Esophagus squamous epithelium (tissue), 5 donors: ENCODE measurements around the gene GSTM5. TPM values are rescaled to one million over a fixed set of nuclear protein-coding genes. Genes with fewer than 3 reads are reported as not detected.

ENCODE experiments used
- DNase-seq: peaks from one replicate; lab custom pipeline; 2025; lab: John Stamatoyannopoulos, UW
- H3K27ac ChIP-seq, 4 donors: fragments of 200-600 bp; sonication (generic); one replicate each; pipeline ENCODE4 v1.5.1; 2016 to 2019; ENCODE audit warnings: mild to moderate bottlenecking in 1 of 4
- H3K27me3 ChIP-seq, 4 donors: fragments of 200-600 bp; sonication (generic); 1 replicate in 3 of 4; 2 replicates in 1 of 4; pipeline versions ENCODE4 v1.5.1 to v1.6.0; 2017 to 2021; ENCODE audit warnings: antibody characterized with exemption in 1 of 4
- H3K36me3 ChIP-seq, 3 donors: fragments of 200-600 bp; sonication (generic); one replicate each; pipeline ENCODE4 v1.5.1; 2016 to 2019
- H3K4me1 ChIP-seq, 3 donors: fragments of 200-600 bp; sonication (generic); one replicate each; pipeline ENCODE4 v1.5.1; 2017 to 2019
- H3K4me3 ChIP-seq, 4 donors: fragments of 200-600 bp; sonication (generic); 1 replicate in 3 of 4; 2 replicates in 1 of 4; pipeline ENCODE4 v1.5.1; 2016 to 2019; ENCODE audit warnings: mild to moderate bottlenecking in 2 of 4, moderate library complexity in 1 of 4
- H3K9me3 ChIP-seq, 3 donors: fragments of 200-600 bp; sonication (generic); one replicate each; pipeline ENCODE4 v1.5.1; 2016 to 2019
- POLR2A ChIP-seq, 4 donors: fragments of 450-650 bp; IDR thresholded peaks; one replicate each; pipeline ENCODE4 v1.6.1; 2017; ENCODE audit warnings: antibody characterized with exemption in 4 of 4, mild to moderate bottlenecking in 4 of 4, moderate library complexity in 3 of 4
- WGBS, 2 donors: methylation state at CpG; one replicate each; pipeline ENCODE4 v1.1.5; 2018; 5-methylcytosine and 5-hydroxymethylcytosine counted together
- intact Hi-C: fragments of 100-400 bp; cut with DNase I; formaldehyde crosslinking; loops from one replicate; pipeline ENCODE4 v1.15.0; 2022
- total RNA-seq, 4 donors: library from RNA; depleted of rRNA; stranded (reverse); fragments of >200 nt; gene quantifications; one replicate each; pipeline ENCODE4 v1.1.0, GENCODE V29; 2016
- TF ChIP-seq, protein P1 (sequence below), 6 experiments: fragments of 450-650 bp in 4 of 6; fragments of 200-600 bp in 2 of 6; sonication (generic) in 2 of 6; IDR thresholded peaks; one replicate each; pipeline ENCODE4 v1.5.1; 2016 to 2019; ENCODE audit warnings: antibody characterized with exemption in 6 of 6, mild to moderate bottlenecking in 4 of 6, moderate library complexity in 4 of 6
- donor health status: DM: yes; HTN: yes; CAD: no.

GSTM5 gene
- total RNA-seq, 4 donors from 2014 or later = 2.2 to 4.6 TPM; not detected in 2

DNA sequence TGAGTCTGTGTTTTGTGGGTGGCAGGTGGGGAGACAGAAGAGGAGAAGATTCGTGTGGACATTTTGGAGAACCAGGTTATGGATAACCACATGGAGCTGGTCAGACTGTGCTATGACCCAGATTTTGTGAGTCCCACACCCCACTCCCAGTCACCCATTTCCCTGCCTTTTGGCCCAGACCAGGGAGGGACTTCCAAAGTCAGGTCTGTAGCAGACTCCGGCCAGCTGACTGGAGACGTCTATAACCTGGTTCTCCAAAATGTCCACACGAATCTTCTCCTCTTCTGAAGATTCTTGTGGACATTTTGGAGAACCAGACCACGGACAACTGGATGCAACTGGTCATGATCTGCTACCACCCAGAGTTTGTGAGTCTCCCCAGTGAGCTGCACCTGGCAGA is 1.6 kb downstream of the GSTM5 start:
- no peak for DNase-seq
- intact Hi-C loops = no loop called here
- 78 to 91% methylated on average over 5 of the region's 5 CpGs for WGBS, 2 donors
- no peak overlapping the region for H3K4me3 ChIP-seq
- no peaks in the 10 kb centered on the region for H3K36me3 ChIP-seq
- H3K27me3 ChIP-seq = no peaks in the 10 kb centered on the region
- H3K9me3 ChIP-seq = peaks cover 0 to 8% (median 0%) of the 10 kb centered on the region in 3 donors
- no peak for TF ChIP-seq POLR2A (IDR thresholded peaks at IDR 0.05)
- TF ChIP-seq, protein P1, sequence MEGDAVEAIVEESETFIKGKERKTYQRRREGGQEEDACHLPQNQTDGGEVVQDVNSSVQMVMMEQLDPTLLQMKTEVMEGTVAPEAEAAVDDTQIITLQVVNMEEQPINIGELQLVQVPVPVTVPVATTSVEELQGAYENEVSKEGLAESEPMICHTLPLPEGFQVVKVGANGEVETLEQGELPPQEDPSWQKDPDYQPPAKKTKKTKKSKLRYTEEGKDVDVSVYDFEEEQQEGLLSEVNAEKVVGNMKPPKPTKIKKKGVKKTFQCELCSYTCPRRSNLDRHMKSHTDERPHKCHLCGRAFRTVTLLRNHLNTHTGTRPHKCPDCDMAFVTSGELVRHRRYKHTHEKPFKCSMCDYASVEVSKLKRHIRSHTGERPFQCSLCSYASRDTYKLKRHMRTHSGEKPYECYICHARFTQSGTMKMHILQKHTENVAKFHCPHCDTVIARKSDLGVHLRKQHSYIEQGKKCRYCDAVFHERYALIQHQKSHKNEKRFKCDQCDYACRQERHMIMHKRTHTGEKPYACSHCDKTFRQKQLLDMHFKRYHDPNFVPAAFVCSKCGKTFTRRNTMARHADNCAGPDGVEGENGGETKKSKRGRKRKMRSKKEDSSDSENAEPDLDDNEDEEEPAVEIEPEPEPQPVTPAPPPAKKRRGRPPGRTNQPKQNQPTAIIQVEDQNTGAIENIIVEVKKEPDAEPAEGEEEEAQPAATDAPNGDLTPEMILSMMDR (IDR thresholded peaks at IDR 0.05) = no peak
- H3K4me1 ChIP-seq = peaks cover 21 to 42% (median 37%) of the 10 kb centered on the region in 3 donors
- no peak overlapping the region for H3K27ac ChIP-seq

DNA sequence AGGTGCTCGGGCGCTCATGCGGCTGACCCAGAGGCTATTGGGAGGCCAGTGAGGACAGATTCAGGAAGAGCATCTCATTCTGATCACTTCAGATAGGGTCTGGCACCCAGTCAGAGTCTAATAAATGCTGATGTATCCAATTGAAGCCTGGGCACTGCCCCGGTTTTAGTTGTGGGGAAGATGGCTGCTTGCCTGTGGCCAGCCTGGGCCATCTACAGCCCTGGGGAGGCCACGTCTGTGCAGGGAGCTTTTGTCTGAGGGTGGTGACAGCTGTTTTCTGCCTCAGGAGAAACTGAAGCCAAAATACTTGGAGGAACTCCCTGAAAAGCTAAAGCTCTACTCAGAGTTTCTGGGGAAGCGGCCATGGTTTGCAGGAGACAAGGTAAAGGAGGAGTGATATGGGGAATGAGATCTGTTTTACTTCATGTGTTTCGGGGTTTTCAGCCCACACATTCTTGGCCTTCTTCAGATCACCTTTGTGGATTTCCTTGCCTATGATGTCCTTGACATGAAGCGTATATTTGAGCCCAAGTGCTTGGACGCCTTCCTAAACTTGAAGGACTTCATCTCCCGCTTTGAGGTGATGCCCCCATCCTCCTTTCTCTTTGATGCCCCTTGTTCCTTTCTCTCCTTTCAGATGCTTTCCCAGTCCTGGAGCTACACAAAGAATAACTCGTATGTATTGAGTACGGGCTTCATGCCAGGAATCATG is 2.8 kb downstream of the GSTM5 start:
- Histone ChIP-seq H3K36me3 (no peaks in the 10 kb centered on the region), H3K27me3 (no peaks in the 10 kb centered on the region), H3K9me3 (no peaks in the 10 kb centered on the region), H3K27ac (peak overlapping the region in 2 of 4 donors; percentile 77 to 85), H3K4me1 (peaks cover 24 to 54% (median 48%) of the 10 kb centered on the region in 3 donors), H3K4me3 (no peak overlapping the region)
- WGBS, 2 donors = 84 to 90% methylated on average over 11 to 12 of the region's 12 CpGs
- intact Hi-C loops = no loop called here
- DNase-seq = no peak
- no peak for TF ChIP-seq POLR2A (IDR thresholded peaks at IDR 0.05)
- TF ChIP-seq, protein P1 (IDR thresholded peaks at IDR 0.05) = no peak

DNA sequence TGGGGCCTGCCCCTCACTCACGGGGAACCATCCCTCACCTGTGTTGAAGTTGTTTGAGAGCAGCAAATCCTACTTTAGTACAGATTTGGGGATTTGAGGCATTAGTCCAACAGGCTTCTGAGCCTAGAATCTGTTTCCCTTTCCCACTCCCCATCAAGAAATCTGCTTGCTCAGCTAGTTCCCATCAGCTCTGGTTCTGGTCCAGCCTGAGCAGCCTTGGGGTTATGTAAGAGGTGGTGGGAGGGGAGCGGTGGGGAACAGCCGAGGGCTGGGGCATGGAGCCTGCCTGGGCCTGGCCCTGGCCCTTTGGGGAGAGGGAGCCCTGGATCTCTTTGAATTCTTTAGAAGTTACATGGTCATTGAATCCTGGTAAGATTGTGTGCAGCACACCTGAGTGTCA is 4.1 kb downstream of the GSTM5 start:
- intact Hi-C loops = no loop called here
- TF ChIP-seq, protein P1 (IDR thresholded peaks at IDR 0.05) = no peak
- no peaks in the 10 kb centered on the region for H3K36me3 ChIP-seq
- no peak overlapping the region for H3K4me3 ChIP-seq
- 40 to 60% methylated on average over 1 of the region's 3 CpGs for WGBS, 2 donors
- no peaks in the 10 kb centered on the region for H3K9me3 ChIP-seq
- H3K4me1 ChIP-seq = peaks cover 24 to 56% (median 48%) of the 10 kb centered on the region in 3 donors
- no peaks in the 10 kb centered on the region for H3K27me3 ChIP-seq
- H3K27ac ChIP-seq = peak overlapping the region; percentile 71 to 85 (median 76)
- no peak for DNase-seq

DNA sequence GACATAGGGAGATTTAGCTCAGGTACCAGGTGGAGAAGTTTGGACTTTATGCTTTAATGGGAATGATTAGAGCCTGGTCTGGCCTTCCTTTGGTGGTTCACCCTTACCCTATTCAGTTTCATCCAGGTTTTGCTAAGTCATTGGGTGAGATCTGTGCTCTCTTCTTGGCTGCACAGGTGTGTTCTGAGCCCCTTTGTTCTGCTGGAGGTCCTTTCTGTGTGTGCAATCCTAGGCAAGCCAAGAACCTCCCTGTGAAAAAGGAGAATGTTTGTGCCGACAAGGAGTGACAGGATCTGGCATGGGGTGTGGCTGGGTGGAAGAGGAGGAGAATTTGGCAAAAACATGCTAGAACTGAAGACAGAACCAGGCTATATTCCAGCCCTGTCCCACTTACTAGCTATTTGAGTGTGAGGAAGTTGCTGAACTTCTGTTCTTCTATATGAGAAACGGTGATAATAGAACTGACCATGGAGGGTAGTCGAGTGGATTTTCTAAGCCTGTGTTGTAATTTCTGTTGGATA is 4.6 kb downstream of the GSTM5 start:
- H3K4me1 ChIP-seq = peaks cover 24 to 56% (median 48%) of the 10 kb centered on the region in 3 donors
- H3K9me3 ChIP-seq = no peaks in the 10 kb centered on the region
- no peaks in the 10 kb centered on the region for H3K36me3 ChIP-seq
- H3K4me3 ChIP-seq = no peak overlapping the region
- WGBS, 2 donors = 34 to 52% methylated on average over 3 of the region's 3 CpGs
- H3K27ac ChIP-seq = peak overlapping the region; percentile 71 to 85 (median 76)
- H3K27me3 ChIP-seq = no peaks in the 10 kb centered on the region
- DNase-seq = no peak
- TF ChIP-seq, protein P1 (IDR thresholded peaks at IDR 0.05) = no peak
- TF ChIP-seq POLR2A (IDR thresholded peaks at IDR 0.05) = no peak
- intact Hi-C loops = no loop called here

DNA sequence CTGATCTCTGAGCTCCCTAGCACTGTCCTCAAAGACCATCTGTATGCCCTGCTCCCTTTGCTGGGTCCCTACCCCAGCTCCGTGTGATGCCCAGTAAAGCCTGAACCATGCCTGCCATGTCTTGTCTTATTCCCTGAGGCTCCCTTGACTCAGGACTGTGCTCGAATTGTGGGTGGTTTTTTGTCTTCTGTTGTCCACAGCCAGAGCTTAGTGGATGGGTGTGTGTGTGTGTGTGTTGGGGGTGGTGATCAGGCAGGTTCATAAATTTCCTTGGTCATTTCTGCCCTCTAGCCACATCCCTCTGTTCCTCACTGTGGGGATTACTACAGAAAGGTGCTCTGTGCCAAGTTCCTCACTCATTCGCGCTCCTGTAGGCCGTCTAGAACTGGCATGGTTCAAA is 5.7 kb downstream of the GSTM5 start:
- WGBS, 2 donors = 48 to 55% methylated on average over 5 of the region's 5 CpGs
- no peak overlapping the region for H3K4me3 ChIP-seq
- H3K27ac ChIP-seq = peak overlapping the region; percentile 71 to 85 (median 76)
- H3K36me3 ChIP-seq = no peaks in the 10 kb centered on the region
- H3K9me3 ChIP-seq = no peaks in the 10 kb centered on the region
- H3K27me3 ChIP-seq = no peaks in the 10 kb centered on the region
- peaks cover 24 to 56% (median 48%) of the 10 kb centered on the region in 3 donors for H3K4me1 ChIP-seq
- intact Hi-C loops = no loop called here
- no peak for DNase-seq
- TF ChIP-seq, protein P1 (IDR thresholded peaks at IDR 0.05) = no peak
- no peak for TF ChIP-seq POLR2A (IDR thresholded peaks at IDR 0.05)
